GM12878 (cell line): Measurements from ENCODE around the gene SPINK5. TPM values are rescaled to one million over a fixed set of nuclear protein-coding genes. Genes with fewer than 3 reads are reported as not detected.

Experiments used
- ATAC-seq: fragments of 200-7000 bp; cut with Tn5 transposase; 3 replicates; pipeline ENCODE4 v1.9.1; 2020; ENCODE audit warnings: mild to moderate bottlenecking, moderate library complexity
- BruUV-seq: library from RNA; stranded (reverse); fragments of 400-500 nt; replicated peaks from 2 replicates; lab custom pipeline; 2021; lab: Mats Ljungman, UMichigan
- CTCF ChIA-PET: fragments of 300-600 bp; sonication (Branson Sonifier 250); formaldehyde crosslinking; extraction: SDS; loops from one replicate; lab custom pipeline; 2021; ENCODE audit warnings: inconsistent platforms; lab: Yijun Ruan, JAX
- POLR2A ChIA-PET: fragments of 350-600 bp; formaldehyde crosslinking; extraction: SDS; loops from one replicate; lab custom pipeline; 2021; ENCODE audit warnings: inconsistent platforms; lab: Charles Lee
- RAD21 ChIA-PET: fragments of 300-600 bp; sonication (Branson Sonifier 250); formaldehyde crosslinking; loops from one replicate; lab custom pipeline; 2023; ENCODE audit warnings: antibody characterized with exemption; ENCODE audit not compliant: unreplicated experiment; lab: Charles Lee
- SMC1A ChIA-PET: fragments of 300-600 bp; sonication (Branson Sonifier 250); formaldehyde crosslinking; loops from one replicate; lab custom pipeline; 2023; ENCODE audit not compliant: unreplicated experiment, uncharacterized antibody; lab: Charles Lee
- DNase-seq: peaks from one replicate; pipeline ENCODE4 v3.0.0-alpha.2; 2011; ENCODE audit warnings: low read depth, low spot score
- FAIRE-seq: peaks from 3 replicates; lab custom pipeline; 2011; peaks lifted over from hg19 to GRCh38; lab: Jason Lieb, UNC
- H2AFZ ChIP-seq: 2 replicates; pipeline ENCODE4 v1.6.0; 2011; ENCODE audit warnings: low read depth, low read length, control low read depth; ENCODE audit not compliant: control insufficient read depth
- H3K27ac ChIP-seq: 2 replicates; pipeline ENCODE4 v1.5.1; 2011; ENCODE audit warnings: control low read depth; ENCODE audit not compliant: control insufficient read depth, insufficient read depth
- H3K27me3 ChIP-seq, 2 experiments: replicated peaks in 1 of 2; 2 replicates each; pipeline versions ENCODE4 v1.6.0 to v1.6.1; 2011; ENCODE audit warnings: low read length in 1 of 2; ENCODE audit not compliant: control insufficient read depth in 2 of 2, insufficient read depth in 2 of 2
- H3K36me3 ChIP-seq, 2 experiments: 2 replicates each; pipeline ENCODE4 v1.5.1; 2011; ENCODE audit warnings: low read length in 1 of 2; ENCODE audit not compliant: control insufficient read depth in 2 of 2, insufficient read depth in 2 of 2
- H3K4me1 ChIP-seq: 2 replicates; pipeline ENCODE4 v1.6.1; 2011; ENCODE audit warnings: mild to moderate bottlenecking, low read length, moderate library complexity, mixed read lengths; ENCODE audit not compliant: control insufficient read depth, insufficient read depth
- H3K4me2 ChIP-seq: 2 replicates; pipeline ENCODE4 v1.6.0; 2011; ENCODE audit warnings: control low read depth; ENCODE audit not compliant: control insufficient read depth, insufficient read depth
- H3K4me3 ChIP-seq: fragments of 200-600 bp; sonication (generic); 2 replicates; pipeline ENCODE4 v1.5.1; 2016
- H3K79me2 ChIP-seq: 2 replicates; pipeline ENCODE4 v1.6.0; 2011; ENCODE audit warnings: low read length; ENCODE audit not compliant: control insufficient read depth, insufficient read depth
- H3K9ac ChIP-seq: 2 replicates; pipeline ENCODE4 v1.8.0; 2011; ENCODE audit warnings: low read length, control low read depth, mixed read lengths; ENCODE audit not compliant: control insufficient read depth, insufficient read depth
- H3K9me3 ChIP-seq: replicated peaks from 3 replicates; pipeline ENCODE4 v1.5.1; 2011; ENCODE audit warnings: mild to moderate bottlenecking, low read length; ENCODE audit not compliant: control insufficient read depth, insufficient read depth
- H4K20me1 ChIP-seq: 2 replicates; pipeline ENCODE4 v1.6.0; 2011; ENCODE audit not compliant: control insufficient read depth, insufficient read depth
- ATF7 ChIP-seq: fragments of 450-650 bp; IDR thresholded peaks from 2 replicates; pipeline ENCODE4 v1.6.1; 2016; ENCODE audit warnings: low read depth, mild to moderate bottlenecking
- CBX5 ChIP-seq: sonication (generic); IDR thresholded peaks from 2 replicates; pipeline ENCODE4 v1.6.1; 2016; ENCODE audit warnings: low read depth, moderate library complexity, mild to moderate bottlenecking, inconsistent platforms
- EED ChIP-seq: sonication (generic); IDR thresholded peaks from 2 replicates; pipeline ENCODE4 v1.6.1; 2016; ENCODE audit warnings: antibody characterized with exemption, low read depth
- EZH2 ChIP-seq: IDR thresholded peaks from 2 replicates; pipeline ENCODE4 v1.6.1; 2012; ENCODE audit warnings: low read depth, mild to moderate bottlenecking, control low read depth, inconsistent platforms, low read length, borderline replicate concordance; ENCODE audit not compliant: control insufficient read depth
- IKZF2 ChIP-seq, 2 experiments: fragments of 450-650 bp; IDR thresholded peaks; 2 replicates each; pipeline ENCODE4 v1.6.1; 2017; ENCODE audit warnings: mild to moderate bottlenecking in 2 of 2, moderate library complexity in 2 of 2
- KAT2A ChIP-seq: conservative IDR thresholded peaks from 2 replicates; pipeline ENCODE4 v1.6.1; 2011; ENCODE audit warnings: low read depth, low read length; ENCODE audit not compliant: control insufficient read depth
- KLF5 ChIP-seq: fragments of 450-650 bp; IDR thresholded peaks from 2 replicates; pipeline ENCODE4 v1.6.1; 2014; ENCODE audit warnings: mild to moderate bottlenecking; ENCODE audit not compliant: partially characterized antibody
- MXI1 ChIP-seq: fragments of 150-350 bp; IDR thresholded peaks from 2 replicates; pipeline ENCODE4 v1.6.1; 2011; ENCODE audit warnings: low read depth, mild to moderate bottlenecking, inconsistent platforms, low read length, improper control_type of control experiment
- RBBP5 ChIP-seq: fragments of 200-600 bp; sonication (generic); conservative IDR thresholded peaks from 2 replicates; pipeline ENCODE4 v1.6.1; 2016
- SMAD1 ChIP-seq: fragments of 450-650 bp; IDR thresholded peaks from 2 replicates; pipeline ENCODE4 v1.6.1; 2018; ENCODE audit warnings: mild to moderate bottlenecking, low read depth; ENCODE audit not compliant: partially characterized antibody
- SMARCA5 ChIP-seq: fragments of 450-650 bp; IDR thresholded peaks from 2 replicates; pipeline ENCODE4 v1.6.1; 2017; ENCODE audit warnings: mild to moderate bottlenecking
- SP1 ChIP-seq: IDR thresholded peaks from one replicate; pipeline ENCODE4 v1.6.1; 2011; ENCODE audit warnings: low read depth, low read length
- SREBF2 ChIP-seq: IDR thresholded peaks from 2 replicates; pipeline ENCODE4 v1.6.1; 2012; ENCODE audit warnings: mild to moderate bottlenecking, low read length
- STAT1 ChIP-seq: fragments of 450-650 bp; conservative IDR thresholded peaks from 2 replicates; pipeline ENCODE4 v1.6.1; 2014; ENCODE audit warnings: antibody characterized with exemption, mild to moderate bottlenecking
- YBX1 ChIP-seq: fragments of 450-650 bp; IDR thresholded peaks from 2 replicates; pipeline ENCODE4 v1.6.1; 2016; ENCODE audit warnings: antibody characterized with exemption
- ZNF274 ChIP-seq: IDR thresholded peaks from one replicate; pipeline ENCODE4 v1.8.0; 2011; ENCODE audit not compliant: insufficient read length, insufficient read depth
- WGBS: methylation state at CpG from one replicate; pipeline ENCODE4 v1.1.6; 2016; ENCODE audit warnings: low lambda C conversion rate; ENCODE audit not compliant: insufficient replicate concordance, insufficient coverage; ENCODE audit errors: missing lambda C conversion rate; 5-methylcytosine and 5-hydroxymethylcytosine counted together
- in situ Hi-C: fragments of 300-500 bp; cut with MboI; formaldehyde crosslinking; loops from 9 replicates; pipeline ENCODE4 v1.14.3; 2018; ENCODE audit warnings: mixed read lengths
- intact Hi-C: fragments of 100-400 bp; cut with micrococcal nuclease; formaldehyde crosslinking; loops from one replicate; pipeline ENCODE4 v1.14.2; 2022; ENCODE audit not compliant: unreplicated experiment
- polyA plus RNA-seq, 11 experiments: library from polyadenylated mRNA; depleted of rRNA in 4 of 11; unstranded in 6 of 11; stranded (reverse) in 5 of 11; fragments of >200 nt; fragmentation: Nextera tagmentation in 4 of 11; fragmentation: Illumina TruSeq in 1 of 11; extraction: Ambion mirVana in 4 of 11; extraction: Trizol in 1 of 11; gene quantifications; 1 replicate in 1 of 11; 2 replicates in 10 of 11; pipeline versions ENCODE4 v1.2.1 to v1.2.3, GENCODE V29; 2011 to 2016; ENCODE audit warnings: inconsistent platforms in 2 of 11, missing spikeins in 2 of 11, low read depth in 1 of 11
- total RNA-seq, 4 experiments: library from RNA; depleted of rRNA in 3 of 4; stranded (reverse); fragments of >200 nt in 3 of 4; fragmentation: Illumina TruSeq in 1 of 4; extraction: Trizol in 1 of 4; gene quantifications; 2 replicates each; pipeline versions ENCODE4 v1.2.1 to v1.2.3, GENCODE V29; 2013 to 2021
- TF ChIP-seq, protein P1 (sequence below): fragments of 450-650 bp; IDR thresholded peaks from 2 replicates; pipeline ENCODE4 v1.6.1; 2017; ENCODE audit warnings: mild to moderate bottlenecking, moderate library complexity
- TF ChIP-seq, protein P2 (sequence below): fragments of 450-650 bp; IDR thresholded peaks from 2 replicates; pipeline ENCODE4 v1.6.1; 2017; ENCODE audit warnings: borderline replicate concordance

The SPINK5 gene
- total and polyA plus RNA-seq, 10 of the 15 experiments (the other 5 are each of a cell fraction or from before 2014, with no cell fraction given): 0.04 to 0.09 TPM; not detected in 8

DNA sequence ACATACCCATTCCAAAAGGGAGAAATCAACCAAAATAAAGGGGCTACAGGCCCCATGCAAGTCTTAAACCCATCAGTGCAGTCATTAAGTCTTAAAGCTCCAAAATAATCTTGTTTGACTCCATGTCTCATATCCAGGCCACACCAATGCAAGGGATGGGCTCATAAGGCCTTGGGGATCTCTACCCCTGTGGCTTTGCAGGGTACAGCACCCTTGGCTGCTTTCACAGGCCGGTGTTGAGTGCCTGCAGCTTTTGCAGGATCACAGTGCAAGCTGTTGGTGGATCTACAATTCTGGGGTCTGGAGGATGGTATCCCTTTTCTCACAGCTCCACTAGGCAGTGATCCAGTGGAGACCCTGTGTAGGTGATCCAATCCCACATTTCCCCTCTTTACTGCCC, 99.6 kb downstream of the SPINK5 start:
- H3K4me3 ChIP-seq: no peak overlapping the region
- no peak overlapping the region for H3K9ac ChIP-seq
- ChIA-PET POLR2A (no interaction called here), SMC1A (no interaction called here), CTCF (interaction anchor here (1.1 kb wide), 1 partner anchor 16 kb away, joined by 4 read pairs; no protein-coding TSS in a partner anchor), RAD21 (no interaction called here)
- H3K27ac ChIP-seq: no peak overlapping the region
- H3K27me3 ChIP-seq: no peaks in the 10 kb centered on the region
- DNase-seq (no peak), ATAC-seq (peak; percentile 44; the same call in 2 of the 3 replicates), FAIRE-seq (no peak)
- in situ Hi-C loops: no loop called here
- no peaks in the 10 kb centered on the region for H3K36me3 ChIP-seq
- no peaks in the 10 kb centered on the region for H4K20me1 ChIP-seq
- no peak overlapping the region for H2AFZ ChIP-seq
- H3K4me1 ChIP-seq: no peaks in the 10 kb centered on the region
- H3K9me3 ChIP-seq: no peaks in the 10 kb centered on the region
- no peak overlapping the region for H3K4me2 ChIP-seq
- intact Hi-C loops: no loop called here
- H3K79me2 ChIP-seq: no peaks in the 10 kb centered on the region
- 47% methylated on average over 1 of the region's 1 CpG for WGBS
- TF ChIP-seq KAT2A (no peak), ZNF274 (no peak), SMAD1 (no peak), CBX5 (no peak), YBX1 (no peak), EED (no peak), MXI1 (no peak), SREBF2 (no peak), KLF5 (no peak), EZH2 (no peak), IKZF2 (IDR thresholded peaks at IDR 0.05) (no peak), RBBP5 (no peak), ATF7 (no peak), STAT1 (no peak), SP1 (no peak), SMARCA5 (no peak)
- TF ChIP-seq, protein P1, sequence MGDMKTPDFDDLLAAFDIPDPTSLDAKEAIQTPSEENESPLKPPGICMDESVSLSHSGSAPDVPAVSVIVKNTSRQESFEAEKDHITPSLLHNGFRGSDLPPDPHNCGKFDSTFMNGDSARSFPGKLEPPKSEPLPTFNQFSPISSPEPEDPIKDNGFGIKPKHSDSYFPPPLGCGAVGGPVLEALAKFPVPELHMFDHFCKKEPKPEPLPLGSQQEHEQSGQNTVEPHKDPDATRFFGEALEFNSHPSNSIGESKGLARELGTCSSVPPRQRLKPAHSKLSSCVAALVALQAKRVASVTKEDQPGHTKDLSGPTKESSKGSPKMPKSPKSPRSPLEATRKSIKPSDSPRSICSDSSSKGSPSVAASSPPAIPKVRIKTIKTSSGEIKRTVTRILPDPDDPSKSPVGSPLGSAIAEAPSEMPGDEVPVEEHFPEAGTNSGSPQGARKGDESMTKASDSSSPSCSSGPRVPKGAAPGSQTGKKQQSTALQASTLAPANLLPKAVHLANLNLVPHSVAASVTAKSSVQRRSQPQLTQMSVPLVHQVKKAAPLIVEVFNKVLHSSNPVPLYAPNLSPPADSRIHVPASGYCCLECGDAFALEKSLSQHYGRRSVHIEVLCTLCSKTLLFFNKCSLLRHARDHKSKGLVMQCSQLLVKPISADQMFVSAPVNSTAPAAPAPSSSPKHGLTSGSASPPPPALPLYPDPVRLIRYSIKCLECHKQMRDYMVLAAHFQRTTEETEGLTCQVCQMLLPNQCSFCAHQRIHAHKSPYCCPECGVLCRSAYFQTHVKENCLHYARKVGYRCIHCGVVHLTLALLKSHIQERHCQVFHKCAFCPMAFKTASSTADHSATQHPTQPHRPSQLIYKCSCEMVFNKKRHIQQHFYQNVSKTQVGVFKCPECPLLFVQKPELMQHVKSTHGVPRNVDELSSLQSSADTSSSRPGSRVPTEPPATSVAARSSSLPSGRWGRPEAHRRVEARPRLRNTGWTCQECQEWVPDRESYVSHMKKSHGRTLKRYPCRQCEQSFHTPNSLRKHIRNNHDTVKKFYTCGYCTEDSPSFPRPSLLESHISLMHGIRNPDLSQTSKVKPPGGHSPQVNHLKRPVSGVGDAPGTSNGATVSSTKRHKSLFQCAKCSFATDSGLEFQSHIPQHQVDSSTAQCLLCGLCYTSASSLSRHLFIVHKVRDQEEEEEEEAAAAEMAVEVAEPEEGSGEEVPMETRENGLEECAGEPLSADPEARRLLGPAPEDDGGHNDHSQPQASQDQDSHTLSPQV: no peak
- TF ChIP-seq, protein P2, sequence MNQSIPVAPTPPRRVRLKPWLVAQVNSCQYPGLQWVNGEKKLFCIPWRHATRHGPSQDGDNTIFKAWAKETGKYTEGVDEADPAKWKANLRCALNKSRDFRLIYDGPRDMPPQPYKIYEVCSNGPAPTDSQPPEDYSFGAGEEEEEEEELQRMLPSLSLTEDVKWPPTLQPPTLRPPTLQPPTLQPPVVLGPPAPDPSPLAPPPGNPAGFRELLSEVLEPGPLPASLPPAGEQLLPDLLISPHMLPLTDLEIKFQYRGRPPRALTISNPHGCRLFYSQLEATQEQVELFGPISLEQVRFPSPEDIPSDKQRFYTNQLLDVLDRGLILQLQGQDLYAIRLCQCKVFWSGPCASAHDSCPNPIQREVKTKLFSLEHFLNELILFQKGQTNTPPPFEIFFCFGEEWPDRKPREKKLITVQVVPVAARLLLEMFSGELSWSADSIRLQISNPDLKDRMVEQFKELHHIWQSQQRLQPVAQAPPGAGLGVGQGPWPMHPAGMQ: no peak
- BruUV-seq: no TSS peak
